Stimulated activated naive CD8-positive, alpha-beta T cell treated with anti-CD3 and anti-CD28 coated beads, Interleukin-15, Interleukin-2, amounts not matched to agents 100 U/mL and 50 U/mL, for 24 hours (primary cell): ENCODE data around the gene COMMD1.
"Not testable (repeated sequence)": the region's sequence is repeated elsewhere in the genome, so short reads cannot be mapped to it uniquely, and the experiment has no call there.

ENCODE experiments used
- ATAC-seq: fragments of 150-1000 bp; cut with Tn5 transposase; one replicate; pipeline ENCODE4 v1.10.0; 2021
- DNase-seq: peaks from one replicate; pipeline ENCODE4 v3.0.0; 2021

Gene COMMD1

GRCh38 chr2:62141142-62141740, 235.8 kb downstream of the COMMD1 start:
- ATAC-seq (no peak), DNase-seq (no peak)

DNA sequence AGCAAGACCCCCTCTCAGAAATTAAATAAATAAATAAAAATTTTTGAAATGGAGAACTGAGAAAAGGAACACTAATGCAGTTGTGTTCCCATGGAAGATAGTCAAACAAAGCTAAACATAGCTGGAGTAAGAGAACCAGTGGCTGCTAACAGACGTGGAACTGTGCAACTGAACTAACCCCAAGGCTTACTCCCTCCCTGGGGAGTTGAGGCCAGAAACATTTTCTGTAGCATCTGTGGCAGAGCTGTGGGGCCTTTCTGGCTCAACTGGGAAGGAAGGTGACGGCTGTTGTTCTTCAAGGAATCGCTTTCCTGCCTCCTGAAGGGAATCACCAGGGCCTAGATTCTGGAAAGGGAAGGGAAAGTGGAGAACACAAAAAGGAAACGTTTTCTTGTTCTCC, 236.6 kb downstream of the COMMD1 start:
- ATAC-seq (no peak), DNase-seq (no peak)

- no peak for DNase-seq
- no peak for ATAC-seq
Observed at GRCh38 chr2:62143696-62144095, 238.2 kb downstream of the COMMD1 start.

GRCh38 chr2:62144689-62145477, 239.4 kb downstream of the COMMD1 start:
- ATAC-seq = no peak

DNA sequence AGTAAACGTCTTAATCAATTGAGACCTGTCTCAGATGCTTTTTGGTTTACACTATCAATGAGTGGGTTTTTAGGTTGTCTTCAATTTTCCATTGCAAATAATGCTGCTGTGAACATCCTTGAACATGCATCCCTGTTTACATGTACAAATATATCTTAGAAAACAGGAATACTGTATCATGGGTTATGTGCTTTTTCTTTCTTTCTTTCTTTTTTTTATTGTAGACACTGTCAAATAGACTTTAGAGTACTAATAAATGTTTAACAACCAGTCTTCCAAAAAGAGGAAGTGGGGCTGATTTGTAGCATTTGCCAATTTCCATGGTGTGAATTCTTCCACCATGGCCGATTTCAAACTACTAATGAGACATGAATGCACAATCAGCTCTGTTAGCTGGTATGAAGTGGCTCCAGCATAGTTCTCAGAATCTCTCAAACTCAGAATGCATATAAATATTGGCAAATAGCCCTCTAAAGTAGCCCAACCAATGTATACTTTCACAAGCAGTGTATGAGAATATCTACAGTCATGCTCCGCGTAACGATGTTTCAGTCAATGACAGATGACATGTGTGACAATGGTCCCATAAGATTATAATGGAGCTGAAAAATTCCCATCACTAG, 240.1 kb downstream of the COMMD1 start:
- DNase-seq = no peak
- ATAC-seq = no peak

More at GRCh38 chr2:62144689-62145477, 239.4 kb downstream of the COMMD1 start:
- DNase-seq = no peak

GRCh38 chr2:62146790-62147189, 241.3 kb downstream of the COMMD1 start:
- DNase-seq = peak; percentile 7

GRCh38 chr2:62147610-62148301, 242.3 kb downstream of the COMMD1 start:
- DNase-seq (no peak), ATAC-seq (no peak)

More at GRCh38 chr2:62146790-62147189, 241.3 kb downstream of the COMMD1 start:
- ATAC-seq = not testable (repeated sequence)

GRCh38 chr2:62149708-62150107, 244.2 kb downstream of the COMMD1 start:
- peak; percentile 81 for ATAC-seq
- no peak for DNase-seq

DNA sequence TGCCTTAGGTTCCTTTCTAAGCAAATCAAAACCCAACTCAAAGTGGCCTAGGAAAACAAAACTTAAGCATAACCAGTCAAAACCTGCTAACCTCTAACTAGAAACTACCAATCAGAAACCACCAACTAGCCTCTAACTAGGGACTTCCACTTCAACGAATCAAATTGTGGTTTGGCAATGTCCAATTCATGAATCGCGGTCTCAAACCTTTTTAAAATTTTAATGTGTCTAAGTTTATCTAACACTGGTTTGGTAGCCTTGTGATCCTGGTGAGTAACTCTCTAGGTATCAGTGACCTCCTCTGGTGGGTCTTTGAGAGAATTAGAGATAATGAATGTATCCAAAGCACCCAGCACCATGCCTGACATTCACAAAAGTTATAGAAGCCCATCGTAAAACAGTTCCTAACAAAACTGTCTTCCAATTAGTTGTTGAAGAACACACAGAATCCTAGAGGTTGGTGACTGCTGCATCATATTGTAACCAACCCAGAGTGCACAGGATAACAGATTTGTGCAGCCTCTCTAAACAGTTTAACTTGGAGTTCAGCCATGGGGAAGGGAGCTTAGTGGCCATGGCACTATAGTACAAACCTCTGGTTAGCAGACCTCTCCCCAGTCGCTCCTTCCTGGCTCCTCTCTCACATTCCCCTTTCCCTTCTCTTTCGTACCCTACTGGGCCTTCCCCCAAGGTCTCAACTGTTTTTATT, 245.3 kb downstream of the COMMD1 start:
- ATAC-seq (no peak), DNase-seq (no peak)

DNA sequence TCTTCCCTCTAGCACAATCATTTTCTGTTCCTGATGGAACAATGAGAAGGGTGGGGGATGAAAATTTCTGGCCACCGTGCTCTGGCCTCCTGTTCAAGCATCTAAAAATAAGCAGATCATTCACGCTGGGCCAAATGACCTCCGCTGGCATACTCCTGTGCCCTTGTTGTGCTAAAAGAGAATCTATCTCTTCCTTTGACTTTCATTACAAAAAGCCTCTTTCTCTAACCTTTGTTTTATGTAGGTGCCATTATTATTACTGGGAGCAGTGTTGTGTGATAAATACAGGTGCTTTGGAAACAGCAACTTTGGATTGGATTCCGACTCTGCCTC, 245.8 kb downstream of the COMMD1 start:
- DNase-seq = no peak
- ATAC-seq = no peak

- ATAC-seq = no peak
- DNase-seq = no peak
Observed at GRCh38 chr2:62152000-62152399, 246.5 kb downstream of the COMMD1 start.

DNA sequence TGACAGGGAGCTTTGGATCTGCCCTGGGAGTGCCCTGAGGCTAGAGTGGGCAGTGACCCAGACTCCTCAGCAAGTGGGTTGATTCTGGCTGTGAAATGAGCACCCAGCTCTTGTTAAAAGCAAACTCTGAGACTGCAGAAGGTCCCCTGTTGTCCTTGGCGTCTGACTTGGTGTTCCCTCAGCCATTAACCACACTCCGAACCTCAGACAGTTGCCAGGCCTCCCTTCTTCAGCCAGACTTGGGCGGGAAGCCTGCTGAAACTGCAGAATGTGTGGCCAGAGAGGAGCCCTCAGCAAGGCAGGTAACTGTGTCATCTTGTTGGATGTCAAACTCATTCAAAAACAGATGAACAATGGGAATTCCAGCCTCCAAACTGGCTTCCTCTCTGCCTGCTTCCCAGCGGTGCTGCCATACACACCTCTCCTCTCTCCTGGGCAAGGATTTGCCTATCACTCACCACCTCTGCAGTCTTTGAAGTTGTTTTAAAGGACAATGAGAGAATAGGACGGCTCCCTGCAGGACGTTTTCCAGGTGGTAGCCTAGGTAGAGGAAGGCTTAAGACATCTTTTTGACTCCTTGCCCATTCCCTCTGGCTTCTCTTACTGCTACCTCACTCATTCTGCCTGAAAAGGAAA, 251.5 kb downstream of the COMMD1 start:
- DNase-seq (no peak), ATAC-seq (no peak)

- DNase-seq (no peak), ATAC-seq (no peak)
Observed at GRCh38 chr2:62158444-62159121, 253.1 kb downstream of the COMMD1 start.

GRCh38 chr2:62160691-62161090, 255.2 kb downstream of the COMMD1 start:
- not testable (repeated sequence) for DNase-seq, ATAC-seq

DNA sequence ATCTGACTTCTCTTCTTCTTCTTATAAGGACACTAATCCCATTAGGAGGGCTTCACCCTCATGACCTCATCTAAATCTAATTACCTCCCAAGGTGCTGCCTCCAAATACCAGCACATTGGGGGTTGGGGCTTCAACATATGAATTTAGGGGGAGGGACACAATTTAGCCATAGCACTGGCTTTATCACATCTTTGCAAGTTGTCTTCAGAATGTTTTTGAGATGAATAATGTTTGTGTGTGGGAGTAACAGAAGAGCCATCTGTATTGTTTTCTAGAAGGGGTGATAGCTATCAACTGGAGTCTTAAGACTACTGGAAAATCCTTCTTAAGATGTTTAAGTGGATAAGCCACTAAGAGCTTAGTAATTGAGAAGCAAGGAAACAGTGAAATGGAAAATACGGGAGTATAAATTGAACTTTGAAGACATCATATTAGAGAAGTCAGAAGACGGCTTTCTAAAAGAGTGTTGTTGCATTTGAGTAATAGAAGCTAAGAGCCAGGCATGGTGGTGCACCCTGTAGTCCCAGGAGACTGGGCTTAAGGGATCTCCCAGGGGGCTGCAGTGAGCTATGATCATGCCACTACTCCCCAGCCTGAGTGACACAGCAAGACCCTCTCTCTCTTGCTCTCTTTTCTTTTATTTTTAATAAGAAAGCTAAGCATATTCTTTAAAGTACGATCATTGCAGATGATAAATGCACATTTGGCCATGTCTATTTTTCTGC, 257.8 kb downstream of the COMMD1 start:
- ATAC-seq = no peak
- no peak for DNase-seq

GRCh38 chr2:62163834-62164233, 258.4 kb downstream of the COMMD1 start:
- ATAC-seq (no peak), DNase-seq (no peak)

- ATAC-seq (no peak), DNase-seq (no peak)
Observed at GRCh38 chr2:62175728-62176127, 270.3 kb downstream of the COMMD1 start.

DNA sequence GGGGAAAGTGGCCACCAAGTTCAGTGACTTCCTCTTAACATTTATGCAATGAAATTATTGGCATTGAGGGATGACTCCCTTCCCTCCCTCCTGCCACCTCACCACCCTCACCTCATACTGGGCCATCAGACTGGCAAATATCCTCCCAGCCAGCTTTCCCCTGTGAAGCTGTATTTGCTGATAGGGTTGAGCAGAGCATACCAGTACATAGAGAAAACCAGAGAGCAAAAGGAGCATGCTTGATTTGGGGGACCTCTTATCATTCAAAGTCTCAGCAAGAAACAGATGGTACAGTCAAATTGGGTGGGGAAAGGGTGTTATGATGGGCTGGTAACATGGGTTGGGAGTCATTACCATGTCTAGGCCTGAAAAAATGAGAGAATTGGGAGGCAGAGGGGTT, 271.3 kb downstream of the COMMD1 start:
- no peak for ATAC-seq
- DNase-seq = no peak

DNA sequence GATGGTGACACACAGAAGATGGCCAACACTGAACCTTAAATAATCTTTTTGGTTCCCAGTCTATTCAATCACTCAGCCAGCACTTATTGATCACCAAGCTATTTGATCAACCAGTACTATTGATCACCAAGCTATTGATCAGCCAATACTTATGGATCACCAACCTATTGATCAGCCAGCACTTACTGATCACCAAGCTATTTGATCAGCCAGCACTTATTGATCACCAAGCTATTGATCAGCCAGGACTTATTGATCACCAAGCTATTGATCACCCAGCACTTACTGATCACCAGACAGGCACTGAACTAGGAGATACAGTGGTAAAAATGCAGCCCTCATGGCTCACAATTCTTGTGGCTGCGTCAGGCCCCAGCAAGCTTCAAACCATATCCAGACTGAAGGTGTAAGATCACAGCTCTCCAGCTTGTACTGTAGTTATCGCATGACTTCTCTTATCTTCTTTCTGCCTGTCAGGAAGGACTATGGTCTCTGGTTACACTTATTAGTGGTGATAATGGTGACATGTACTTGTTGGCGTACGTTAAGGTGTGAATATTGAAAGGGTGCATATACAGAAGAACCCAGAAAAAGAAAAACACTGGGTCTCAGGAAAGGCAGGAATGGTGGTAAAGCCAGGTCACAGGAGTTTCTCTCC, 272.0 kb downstream of the COMMD1 start:
- no peak for ATAC-seq
- no peak for DNase-seq

DNA sequence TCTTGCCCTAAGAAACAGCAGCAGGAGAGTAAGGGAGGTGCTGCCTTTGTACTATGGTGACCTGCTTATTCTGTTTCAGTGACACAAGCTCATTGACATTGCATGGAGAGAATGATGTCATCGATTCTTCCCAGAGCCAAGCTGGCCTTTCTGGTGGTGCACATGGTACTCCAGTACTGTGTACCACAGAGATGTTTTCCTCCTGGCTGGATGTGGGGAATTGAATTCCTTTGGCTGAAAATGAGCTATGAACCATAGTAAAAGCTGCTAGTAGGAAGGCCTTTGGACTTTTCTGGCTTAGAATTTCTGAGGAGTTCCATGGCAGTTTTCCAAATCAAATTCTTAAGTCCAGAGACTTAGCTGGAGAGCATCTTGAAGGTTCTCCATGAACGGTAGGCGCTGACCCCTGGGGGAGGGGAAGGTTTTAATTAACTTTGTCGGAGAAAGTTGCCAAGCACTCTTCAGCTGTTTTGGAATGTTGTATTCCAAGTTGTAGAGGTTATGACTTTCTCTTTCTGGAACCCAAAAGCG, 273.3 kb downstream of the COMMD1 start:
- ATAC-seq (peak; percentile 28), DNase-seq (no peak)
